Lung (tissue), 12 donors: ENCODE results near the gene IL23R. TPM values are rescaled to one million over a fixed set of nuclear protein-coding genes. Genes with fewer than 3 reads are reported as not detected.

Source experiments
- ATAC-seq: fragments of 200-7000 bp; cut with Tn5 transposase; one replicate; pipeline ENCODE4 v1.9.1; 2020; ENCODE audit warnings: moderate number of reproducible peaks; ENCODE audit not compliant: insufficient read depth, low FRiP score
- DNase-seq, 3 donors: peaks; one replicate each; pipeline ENCODE4 v3.0.0-alpha.2; 2013 to 2017
- H3K27ac ChIP-seq, 2 donors: one replicate each; pipeline ENCODE4 v1.5.1; 2013; ENCODE audit warnings: mild to moderate bottlenecking in 2 of 2, moderate library complexity in 2 of 2, control low read depth in 1 of 2, inconsistent platforms in 1 of 2, low read depth in 1 of 2, low read length in 1 of 2
- H3K27me3 ChIP-seq, 3 donors: one replicate each; pipeline ENCODE4 v1.5.1; 2013; ENCODE audit warnings: low read length in 2 of 3; ENCODE audit not compliant: control insufficient read depth in 3 of 3, insufficient read depth in 3 of 3
- H3K36me3 ChIP-seq, 4 donors: one replicate each; pipeline ENCODE4 v1.5.1; 2013; ENCODE audit warnings: low read length in 4 of 4, mild to moderate bottlenecking in 1 of 4, moderate library complexity in 1 of 4; ENCODE audit not compliant: control insufficient read depth in 4 of 4, insufficient read depth in 4 of 4
- H3K4me1 ChIP-seq, 5 donors: one replicate each; pipeline ENCODE4 v1.5.1; 2013; ENCODE audit warnings: low read length in 5 of 5, mild to moderate bottlenecking in 2 of 5, moderate library complexity in 1 of 5; ENCODE audit not compliant: control insufficient read depth in 5 of 5, insufficient read depth in 5 of 5
- H3K4me3 ChIP-seq: one replicate; pipeline ENCODE4 v1.5.1; 2013; ENCODE audit warnings: mild to moderate bottlenecking, control low read depth, moderate library complexity
- H3K9ac ChIP-seq, 2 donors: one replicate each; pipeline ENCODE4 v1.5.1; 2013; ENCODE audit warnings: low read length in 2 of 2, control low read depth in 1 of 2; ENCODE audit not compliant: insufficient read depth in 1 of 2
- H3K9me3 ChIP-seq, 4 donors: one replicate each; pipeline ENCODE4 v1.5.1; 2013; ENCODE audit warnings: low read length in 3 of 4, mild to moderate bottlenecking in 1 of 4, moderate library complexity in 1 of 4; ENCODE audit not compliant: control insufficient read depth in 4 of 4, insufficient read depth in 3 of 4
- CTCF ChIP-seq: IDR thresholded peaks from 2 replicates; pipeline ENCODE4 v1.5.1; 2012; ENCODE audit warnings: mild to moderate bottlenecking; ENCODE audit errors: control extremely low read depth, extremely low read depth
- WGBS, 2 donors: extraction: QIAGEN DNeasy Blood & Tissue Kit; methylation state at CpG; one replicate each; pipeline ENCODE4 v1.1.7; 2013; 5-methylcytosine and 5-hydroxymethylcytosine counted together
- polyA plus RNA-seq, 2 donors: library from polyadenylated mRNA; stranded (reverse); fragments of 200-250 nt; gene quantifications; one replicate each; pipeline ENCODE4 v1.2.1, GENCODE V29; 2013
- total RNA-seq, 2 donors: library from RNA; depleted of rRNA in 1 of 2; stranded (reverse); fragments of >200 nt in 1 of 2; gene quantifications; one replicate each; pipeline ENCODE4 v1.2.1, GENCODE V29; 2014 to 2021
- donor health status: control.
- donor health status: control.
- donor health status: Bipolar disorder and iron deficiency.
- donor health status: healthy.
- donor health status: DM: yes; HTN: yes; CAD: no.

Gene IL23R
- total and polyA plus RNA-seq, 4 donors = 0.03 to 0.60 (median 0.15) TPM; not detected in 1

DNA sequence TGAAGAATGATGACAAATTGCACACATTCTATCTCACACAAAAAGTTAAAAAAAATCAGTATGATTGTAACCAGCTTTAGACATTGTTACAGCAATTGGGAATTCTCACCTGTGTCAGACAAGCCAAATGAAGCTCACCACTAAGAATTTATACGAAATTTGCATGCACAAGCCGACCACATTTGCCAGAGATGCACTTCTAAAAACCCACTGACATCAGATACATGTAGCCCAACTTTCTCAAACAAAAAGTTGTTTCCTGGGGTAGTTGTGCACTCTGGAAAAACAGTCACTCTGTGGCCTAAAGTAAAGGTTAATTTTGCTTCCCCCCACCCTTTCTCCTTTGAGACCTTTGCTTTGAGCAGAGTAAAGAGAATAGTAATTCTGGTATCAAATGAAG, 73.5 kb downstream of the IL23R start:
- WGBS, 2 donors = 45 to 67% methylated on average over 2 of the region's 2 CpGs
- H3K27me3 ChIP-seq = no peaks in the 10 kb centered on the region
- H3K9me3 ChIP-seq = no peaks in the 10 kb centered on the region
- H3K27ac ChIP-seq = no peak overlapping the region
- H3K36me3 ChIP-seq = no peaks in the 10 kb centered on the region
- H3K4me1 ChIP-seq = no peaks in the 10 kb centered on the region
- no peak overlapping the region for H3K9ac ChIP-seq
- no peak for TF ChIP-seq CTCF
- ATAC-seq (no peak), DNase-seq (no peak)
- H3K4me3 ChIP-seq = no peak overlapping the region

GRCh38 chr1:67241200-67241746, 75.0 kb downstream of the IL23R start:
- Histone ChIP-seq H3K4me3 (no peak overlapping the region), H3K9ac (no peak overlapping the region), H3K27me3 (no peaks in the 10 kb centered on the region), H3K36me3 (no peaks in the 10 kb centered on the region), H3K27ac (no peak overlapping the region), H3K9me3 (no peaks in the 10 kb centered on the region), H3K4me1 (no peaks in the 10 kb centered on the region)
- DNase-seq (no peak), ATAC-seq (no peak)
- no peak for TF ChIP-seq CTCF
- WGBS, 2 donors = 63 to 88% methylated on average over 1 of the region's 1 CpG

GRCh38 chr1:67242016-67242415, 75.8 kb downstream of the IL23R start:
- ATAC-seq = no peak
- no peak overlapping the region for H3K4me3 ChIP-seq
- TF ChIP-seq CTCF = no peak

DNA sequence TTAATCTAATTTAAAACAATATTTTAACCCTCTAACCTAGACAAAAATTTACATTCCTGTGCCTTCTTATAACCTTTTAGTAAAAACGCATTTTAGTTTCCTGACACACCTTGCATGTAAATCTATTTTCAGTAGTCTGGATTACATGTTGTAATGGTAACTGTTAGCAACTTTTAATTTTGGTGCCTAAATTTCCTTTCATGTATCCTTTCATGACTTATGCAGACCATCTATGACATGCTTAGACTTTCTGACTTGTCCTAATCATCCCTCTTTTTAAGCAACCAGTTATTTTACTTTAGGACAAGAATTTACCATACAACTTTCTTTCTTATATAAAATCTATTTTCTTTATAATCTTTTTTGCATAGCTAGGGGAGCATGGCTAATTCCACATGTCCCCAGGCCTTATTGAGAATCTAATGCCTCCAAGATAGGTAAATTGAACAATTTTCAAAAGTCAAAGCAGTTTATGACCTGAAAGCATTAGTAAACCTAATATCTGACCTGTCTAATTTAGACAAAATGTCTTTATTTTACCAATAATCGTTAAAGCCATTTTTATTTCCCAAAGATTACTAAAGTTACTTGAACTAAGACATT, 83.9 kb downstream of the IL23R start:
- TF ChIP-seq CTCF = no peak
- DNase-seq (no peak), ATAC-seq (no peak)
- Histone ChIP-seq H3K9me3 (peaks cover 0 to 3% (median 0%) of the 10 kb centered on the region in 4 donors), H3K4me3 (no peak overlapping the region), H3K4me1 (no peaks in the 10 kb centered on the region), H3K9ac (no peak overlapping the region), H3K36me3 (no peaks in the 10 kb centered on the region), H3K27me3 (no peaks in the 10 kb centered on the region), H3K27ac (no peak overlapping the region)
- 91 to 93% methylated on average over 2 of the region's 2 CpGs for WGBS, 2 donors

More at GRCh38 chr1:67242016-67242415, 75.8 kb downstream of the IL23R start:
- Histone ChIP-seq H3K9ac (no peak overlapping the region), H3K4me1 (no peaks in the 10 kb centered on the region), H3K27me3 (no peaks in the 10 kb centered on the region), H3K36me3 (no peaks in the 10 kb centered on the region), H3K27ac (no peak overlapping the region), H3K9me3 (no peaks in the 10 kb centered on the region)
- no peak for DNase-seq
